Activated B cell treated with CpG ODN at 0.5 μM for 24 hours (primary cell): Measurements from ENCODE around the gene CHID1. TPM values are rescaled to one million over a fixed set of nuclear protein-coding genes. Genes with fewer than 3 reads are reported as not detected.

Experiments
- ATAC-seq: fragments of 200-7000 bp; cut with Tn5 transposase; one replicate; pipeline ENCODE4 v1.10.0; 2021; ENCODE audit warnings: low read depth, mild to moderate bottlenecking, moderate library complexity
- CTCF ChIA-PET: fragments of 350-600 bp; sonication (Branson Sonifier 250); formaldehyde crosslinking; loops from one replicate; lab custom pipeline; 2021; ENCODE audit warnings: antibody characterized with exemption; lab: Charles Lee
- POLR2A ChIA-PET: fragments of 350-600 bp; sonication (Branson Sonifier 250); formaldehyde crosslinking; loops from one replicate; lab custom pipeline; 2021; ENCODE audit warnings: antibody characterized with exemption; lab: Charles Lee
- DNase-seq: peaks from one replicate; pipeline ENCODE4 v3.0.0; 2022
- H3K27ac Mint-ChIP-seq: one replicate; pipeline ENCODE4 v1.8.0; 2020; ENCODE audit warnings: mixed read lengths
- H3K27me3 Mint-ChIP-seq: one replicate; pipeline ENCODE4 v1.8.0; 2021; ENCODE audit warnings: mixed read lengths
- H3K36me3 Mint-ChIP-seq: one replicate; pipeline ENCODE4 v1.8.0; 2021; ENCODE audit warnings: low read depth, mixed read lengths
- H3K4me1 Mint-ChIP-seq: one replicate; pipeline ENCODE4 v1.8.0; 2021; ENCODE audit warnings: mixed read lengths
- H3K4me3 Mint-ChIP-seq: one replicate; pipeline ENCODE4 v1.8.0; 2020; ENCODE audit warnings: mild to moderate bottlenecking, mixed read lengths
- H3K9me3 Mint-ChIP-seq: one replicate; pipeline ENCODE4 v1.8.0; 2020; ENCODE audit warnings: mixed read lengths
- CTCF ChIP-seq: fragments of 200-600 bp; IDR thresholded peaks from one replicate; pipeline ENCODE4 v1.8.0; 2022; ENCODE audit warnings: antibody characterized with exemption, mild to moderate bottlenecking
- intact Hi-C: fragments of 100-400 bp; cut with micrococcal nuclease; formaldehyde crosslinking; loops from one replicate; pipeline ENCODE4 v1.15.1; 2024
- total RNA-seq: library from RNA; stranded (reverse); gene quantifications from 2 replicates; pipeline ENCODE4 v1.2.3, GENCODE V29; 2022

Gene CHID1
- total RNA-seq, 1 donor from 2014 or later = 45.7 TPM

- DNase-seq (no peak), ATAC-seq (no peak)
- ChIA-PET CTCF (interaction anchor here (0.6 kb wide), 1 partner anchor 11 kb away, joined by 3 read pairs; no protein-coding TSS in a partner anchor), POLR2A (no interaction called here)
- Mint-ChIP-seq H3K4me1 (peaks cover 26% of the 10 kb centered on the region), H3K36me3 (peaks cover 36% of the 10 kb centered on the region), H3K9me3 (no peaks in the 10 kb centered on the region), H3K27me3 (peaks cover 3% of the 10 kb centered on the region), H3K27ac (no peak overlapping the region), H3K4me3 (no peak overlapping the region)
- TF ChIP-seq CTCF = no peak
- intact Hi-C loops = no loop called here
Observed at GRCh38 chr11:837189-837989, 73.2 kb downstream of the CHID1 start.

- H3K36me3 Mint-ChIP-seq = peaks cover 33% of the 10 kb centered on the region
- TF ChIP-seq CTCF = no peak
- ChIA-PET POLR2A (interaction anchor here (0.7 kb wide), 1 partner anchor 21 kb away, joined by 5 read pairs; no protein-coding TSS in a partner anchor), CTCF (no interaction called here)
- peaks cover 3% of the 10 kb centered on the region for H3K27me3 Mint-ChIP-seq
- DNase-seq = no peak
- peaks cover 29% of the 10 kb centered on the region for H3K4me1 Mint-ChIP-seq
- no peak overlapping the region for H3K27ac Mint-ChIP-seq
- no peak overlapping the region for H3K4me3 Mint-ChIP-seq
- intact Hi-C loops = no loop called here
- ATAC-seq = no peak
- no peaks in the 10 kb centered on the region for H3K9me3 Mint-ChIP-seq
Observed at GRCh38 chr11:836700-837099, 73.9 kb downstream of the CHID1 start.

GRCh38 chr11:836274-836673 is 74.3 kb downstream of the CHID1 start:
- Mint-ChIP-seq H3K4me3 (no peak overlapping the region), H3K4me1 (peaks cover 29% of the 10 kb centered on the region), H3K27me3 (peaks cover 3% of the 10 kb centered on the region), H3K36me3 (peaks cover 33% of the 10 kb centered on the region), H3K9me3 (no peaks in the 10 kb centered on the region), H3K27ac (no peak overlapping the region)
- TF ChIP-seq CTCF = no peak
- intact Hi-C loops = no loop called here
- ChIA-PET CTCF (no interaction called here), POLR2A (interaction anchor here (0.7 kb wide), 1 partner anchor 20 kb away, joined by 5 read pairs; no protein-coding TSS in a partner anchor)
- no peak for ATAC-seq
- no peak for DNase-seq

GRCh38 chr11:834371-835316 is 76.0 kb downstream of the CHID1 start:
- intact Hi-C loops = loop anchor here (5.0 kb wide), 1 partner anchor 37 kb away; the partner anchor contains the start of gene SLC25A22
- Mint-ChIP-seq H3K9me3 (no peaks in the 10 kb centered on the region), H3K27ac (no peak overlapping the region), H3K4me1 (peaks cover 25% of the 10 kb centered on the region), H3K27me3 (peaks cover 3% of the 10 kb centered on the region), H3K4me3 (peak overlapping the region; percentile 38), H3K36me3 (peaks cover 20% of the 10 kb centered on the region)
- ATAC-seq (no peak), DNase-seq (no peak)
- no peak for TF ChIP-seq CTCF
- ChIA-PET POLR2A (interaction anchor here (0.7 to 8.3 kb wide), 5 partner anchors 8 to 30 kb away, joined by 3 to 104 read pairs (median 3); partner anchors contain the start of genes PNPLA2, POLR2L, RPLP2 and TSPAN4), CTCF (interaction anchor here (1.4 kb wide), 1 partner anchor 9 kb away, joined by 4 read pairs; the partner anchor contains the start of gene TSPAN4)
